Measurements from ENCODE around the gene PYDC1.
"Not testable (repeated sequence)": the region's sequence is repeated elsewhere in the genome, so short reads cannot be mapped to it uniquely, and the experiment has no call there.

Gene PYDC1

GRCh38 chr16:31179219-31179746 lies 37.7 kb downstream of the PYDC1 start:
- no peak for DNase-seq (ENCODE audit: low read depth)

- peak; percentile 35 for DNase-seq (ENCODE audit: low read depth)
Observed at GRCh38 chr16:31177136-31177535, 39.8 kb downstream of the PYDC1 start.

- DNase-seq (ENCODE audit: low read depth) = not testable (repeated sequence)
Observed at GRCh38 chr16:31170048-31170447, 46.9 kb downstream of the PYDC1 start.

GRCh38 chr16:31168848-31169247 lies 48.1 kb downstream of the PYDC1 start:
- DNase-seq (ENCODE audit: low read depth) = no peak

- no peak for DNase-seq (ENCODE audit: low read depth)
Observed at GRCh38 chr16:31167315-31167714, 49.6 kb downstream of the PYDC1 start.

Data from activated T-cell treated with anti-CD3 and anti-CD28 coated beads for 24 hours (primary cell).